ENCODE results near the gene LRRN3. TPM values are rescaled to one million over a fixed set of nuclear protein-coding genes. Genes with fewer than 3 reads are reported as not detected.

LRRN3 gene
- total RNA-seq, 3 donors from 2014 or later = 1.6 to 2.4 (median 1.6) TPM

- intact Hi-C loops (cut with DNase I; ENCODE audit: low total_unique reads) = loop anchor here (5.0 kb wide), 1 partner anchor 204 kb away; no protein-coding TSS in a partner anchor
Measured at GRCh38 chr7:111091593-111092358, 849 bp downstream of the LRRN3 start.

GRCh38 chr7:111092406-111093236 lies 1.7 kb downstream of the LRRN3 start:
- Histone ChIP-seq H3K4me1 (no peaks in the 10 kb centered on the region), H3K4me3 (peak overlapping the region; percentile 27 to 43 (median 42)), H3K9me3 (no peaks in the 10 kb centered on the region), H3K36me3 (no peaks in the 10 kb centered on the region), H3K27me3 (no peaks in the 10 kb centered on the region), H3K27ac (no peak overlapping the region)
- TF ChIP-seq POLR2A (IDR thresholded peaks at IDR 0.05) (no peak), CTCF (IDR thresholded peaks at IDR 0.05) (no peak), POLR2AphosphoS5 (IDR thresholded peaks at IDR 0.05) (no peak)
- intact Hi-C loops (cut with DNase I; ENCODE audit: low total_unique reads) = loop anchor here (5.0 kb wide), 1 partner anchor 205 kb away; no protein-coding TSS in a partner anchor
- DNase-seq (ENCODE audit: low spot score in 2 of 2) = no peak

More at GRCh38 chr7:111091593-111092358, 849 bp downstream of the LRRN3 start:
- no peak for TF ChIP-seq POLR2A (IDR thresholded peaks at IDR 0.05)
- TF ChIP-seq POLR2AphosphoS5 (IDR thresholded peaks at IDR 0.05) = no peak
- no peak for TF ChIP-seq CTCF (IDR thresholded peaks at IDR 0.05)
- Histone ChIP-seq H3K27ac (no peak overlapping the region), H3K4me1 (no peaks in the 10 kb centered on the region), H3K9me3 (no peaks in the 10 kb centered on the region), H3K27me3 (no peaks in the 10 kb centered on the region), H3K4me3 (peak overlapping the region; percentile 27 to 43 (median 42)), H3K36me3 (no peaks in the 10 kb centered on the region)
- no peak for DNase-seq (ENCODE audit: low spot score in 2 of 2)

GRCh38 chr7:111093496-111093895 lies 2.6 kb downstream of the LRRN3 start:
- DNase-seq (ENCODE audit: low spot score in 2 of 2) = no peak
- Histone ChIP-seq H3K9me3 (no peaks in the 10 kb centered on the region), H3K36me3 (no peaks in the 10 kb centered on the region), H3K27ac (no peak overlapping the region), H3K4me3 (no peak overlapping the region), H3K4me1 (no peaks in the 10 kb centered on the region), H3K27me3 (no peaks in the 10 kb centered on the region)
- intact Hi-C loops (cut with DNase I; ENCODE audit: low total_unique reads) = loop anchor here (5.0 kb wide), 1 partner anchor 206 kb away; no protein-coding TSS in a partner anchor
- TF ChIP-seq CTCF (IDR thresholded peaks at IDR 0.05) (no peak), POLR2A (IDR thresholded peaks at IDR 0.05) (no peak), POLR2AphosphoS5 (IDR thresholded peaks at IDR 0.05) (no peak)

- no peaks in the 10 kb centered on the region for H3K36me3 ChIP-seq
- no peak overlapping the region for H3K27ac ChIP-seq
- no peak for DNase-seq (ENCODE audit: low spot score in 2 of 2)
- H3K4me1 ChIP-seq = no peaks in the 10 kb centered on the region
- no peak overlapping the region for H3K4me3 ChIP-seq
- intact Hi-C loops (cut with DNase I; ENCODE audit: low total_unique reads) = loop anchor here (5.0 kb wide), 1 partner anchor 207 kb away; no protein-coding TSS in a partner anchor
- H3K9me3 ChIP-seq = no peaks in the 10 kb centered on the region
- TF ChIP-seq CTCF (IDR thresholded peaks at IDR 0.05) (no peak), POLR2A (IDR thresholded peaks at IDR 0.05) (no peak), POLR2AphosphoS5 (IDR thresholded peaks at IDR 0.05) (no peak)
- no peaks in the 10 kb centered on the region for H3K27me3 ChIP-seq
Measured at GRCh38 chr7:111094419-111094818, 3.5 kb downstream of the LRRN3 start.
